DLD1 (cell line): Measurements from ENCODE around the gene BMPR1A.

Source experiments
- in situ Hi-C: cut with HindIII; loops from 2 replicates; pipeline ENCODE4 v1.10.0; 2017; ENCODE audit warnings: low sequenced_read_pairs

The BMPR1A gene

GRCh38 chr10:86756511-86757112, at the start of gene BMPR1A:
BMPR1A (plus strand) TSS chr10:86756619; CDS start chr10:86876019, 119,400 bp downstream.
- in situ Hi-C loops = no loop called here

- in situ Hi-C loops = no loop called here
Measured at GRCh38 chr10:86706977-86707376, 49.4 kb upstream of the BMPR1A start.

GRCh38 chr10:86707505-86707904, 48.9 kb upstream of the BMPR1A start:
- in situ Hi-C loops = no loop called here

- in situ Hi-C loops = no loop called here
Measured at GRCh38 chr10:86708068-86708782, 48.2 kb upstream of the BMPR1A start.

- in situ Hi-C loops = no loop called here
Measured at GRCh38 chr10:86708783-86709380, 47.5 kb upstream of the BMPR1A start.

GRCh38 chr10:86709396-86710185, 46.8 kb upstream of the BMPR1A start:
- in situ Hi-C loops = no loop called here

- in situ Hi-C loops = no loop called here
Measured at GRCh38 chr10:86710987-86711512, 45.4 kb upstream of the BMPR1A start.

- in situ Hi-C loops = no loop called here
Measured at GRCh38 chr10:86711513-86712316, 44.7 kb upstream of the BMPR1A start.

- in situ Hi-C loops = no loop called here
Measured at GRCh38 chr10:86712317-86712707, 44.1 kb upstream of the BMPR1A start.

GRCh38 chr10:86715156-86715795, 41.1 kb upstream of the BMPR1A start:
- in situ Hi-C loops = no loop called here

GRCh38 chr10:86715836-86716235, 40.6 kb upstream of the BMPR1A start:
- in situ Hi-C loops = no loop called here

- in situ Hi-C loops = no loop called here
Measured at GRCh38 chr10:86716466-86716865, 40.0 kb upstream of the BMPR1A start.

GRCh38 chr10:86718556-86718955, 37.9 kb upstream of the BMPR1A start:
- in situ Hi-C loops = no loop called here

GRCh38 chr10:86721232-86721631, 35.2 kb upstream of the BMPR1A start:
- in situ Hi-C loops = no loop called here

GRCh38 chr10:86723009-86723408, 33.4 kb upstream of the BMPR1A start:
- in situ Hi-C loops = no loop called here

- in situ Hi-C loops = no loop called here
Measured at GRCh38 chr10:86724445-86724844, 32.0 kb upstream of the BMPR1A start.

- in situ Hi-C loops = no loop called here
Measured at GRCh38 chr10:86725980-86726676, 30.3 kb upstream of the BMPR1A start.

GRCh38 chr10:86726677-86726999, 29.8 kb upstream of the BMPR1A start:
- in situ Hi-C loops = no loop called here

GRCh38 chr10:86727470-86727869, 28.9 kb upstream of the BMPR1A start:
- in situ Hi-C loops = no loop called here
